ENCODE results near the gene P4HA2. TPM values are rescaled to one million over a fixed set of nuclear protein-coding genes. Genes with fewer than 3 reads are reported as not detected.

P4HA2 gene
- total RNA-seq, 1 donor from 2014 or later: 79.0 TPM

- no peak overlapping the region for H3K27ac ChIP-seq
- DNase-seq: no peak
- no peaks in the 10 kb centered on the region for H3K27me3 ChIP-seq
- no peak overlapping the region for H3K4me3 ChIP-seq
- no peak for ATAC-seq
- TF ChIP-seq CTCF (IDR thresholded peaks at IDR 0.05): no peak
- H3K9me3 ChIP-seq: no peaks in the 10 kb centered on the region
- intact Hi-C loops (cut with DNase I): no loop called here
- H3K4me1 ChIP-seq: no peaks in the 10 kb centered on the region
- peaks cover 73% of the 10 kb centered on the region for H3K36me3 ChIP-seq
These were observed 28.5 kb downstream of the P4HA2 start for GRCh38 chr5:132199116-132199680.

DNA sequence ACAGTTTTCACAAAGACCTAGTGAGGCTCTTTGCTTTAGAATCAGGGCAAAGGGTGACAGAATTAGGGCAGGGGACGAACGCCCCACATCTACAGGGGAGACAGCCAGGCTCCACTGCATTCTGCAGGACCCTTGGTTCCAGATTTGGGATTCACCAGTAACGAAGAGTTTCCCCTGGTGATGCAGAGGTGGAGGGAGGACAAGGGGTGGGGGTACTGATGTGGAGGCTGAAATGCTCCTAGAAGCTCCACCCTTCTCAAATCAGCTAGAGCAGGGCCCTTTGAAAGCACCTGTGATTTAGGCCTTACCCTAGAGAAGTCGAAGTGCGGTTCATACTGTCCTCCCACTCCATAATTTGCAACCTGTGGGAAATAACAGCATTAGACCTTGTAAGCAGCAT is 29.1 kb downstream of the P4HA2 start:
- Histone ChIP-seq H3K4me1 (no peaks in the 10 kb centered on the region), H3K9me3 (no peaks in the 10 kb centered on the region), H3K27me3 (no peaks in the 10 kb centered on the region), H3K27ac (no peak overlapping the region), H3K36me3 (peaks cover 71% of the 10 kb centered on the region), H3K4me3 (no peak overlapping the region)
- ATAC-seq (no peak), DNase-seq (no peak)
- intact Hi-C loops (cut with DNase I): no loop called here
- TF ChIP-seq CTCF (IDR thresholded peaks at IDR 0.05): no peak

DNA sequence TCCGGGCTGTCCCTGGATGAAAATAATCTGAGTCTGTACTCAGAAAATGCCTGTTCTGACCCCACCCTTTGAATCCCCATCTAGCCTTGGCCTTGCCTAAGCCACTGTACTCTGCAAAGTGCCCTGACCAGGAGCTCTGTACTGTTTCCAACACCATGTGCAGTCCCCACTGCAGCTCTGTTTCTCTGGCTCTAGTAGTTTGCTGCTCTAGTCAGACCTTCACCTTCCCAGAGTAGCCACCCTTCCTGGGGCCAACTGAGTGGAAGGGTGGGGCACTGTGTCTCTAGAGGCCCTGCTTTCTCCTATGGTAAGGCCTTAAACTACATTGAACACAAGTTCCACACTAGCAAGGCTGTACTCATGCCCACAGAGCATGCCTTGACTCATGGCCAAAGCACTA is 31.9 kb downstream of the P4HA2 start:
- intact Hi-C loops (cut with DNase I): no loop called here
- ATAC-seq (no peak), DNase-seq (no peak)
- Histone ChIP-seq H3K27ac (no peak overlapping the region), H3K4me3 (no peak overlapping the region), H3K9me3 (no peaks in the 10 kb centered on the region), H3K4me1 (no peaks in the 10 kb centered on the region), H3K27me3 (no peaks in the 10 kb centered on the region), H3K36me3 (peaks cover 73% of the 10 kb centered on the region)
- no peak for TF ChIP-seq CTCF (IDR thresholded peaks at IDR 0.05)

- no peaks in the 10 kb centered on the region for H3K4me1 ChIP-seq
- no peak for ATAC-seq
- peaks cover 49% of the 10 kb centered on the region for H3K36me3 ChIP-seq
- no peaks in the 10 kb centered on the region for H3K9me3 ChIP-seq
- TF ChIP-seq CTCF (IDR thresholded peaks at IDR 0.05): no peak
- intact Hi-C loops (cut with DNase I): no loop called here
- no peak for DNase-seq
- no peak overlapping the region for H3K4me3 ChIP-seq
- no peak overlapping the region for H3K27ac ChIP-seq
- no peaks in the 10 kb centered on the region for H3K27me3 ChIP-seq
These were observed 34.4 kb downstream of the P4HA2 start for GRCh38 chr5:132193165-132193694.

- peak; percentile 77 for TF ChIP-seq CTCF (IDR thresholded peaks at IDR 0.05)
- DNase-seq: no peak
- intact Hi-C loops (cut with DNase I): no loop called here
These were observed 37.4 kb downstream of the P4HA2 start for GRCh38 chr5:132190161-132190817.

More at GRCh38 chr5:132190161-132190817, 37.4 kb downstream of the P4HA2 start:
- Histone ChIP-seq H3K9me3 (no peaks in the 10 kb centered on the region), H3K4me1 (no peaks in the 10 kb centered on the region), H3K4me3 (no peak overlapping the region), H3K27ac (no peak overlapping the region), H3K36me3 (peaks cover 38% of the 10 kb centered on the region), H3K27me3 (no peaks in the 10 kb centered on the region)
- peak; percentile 95 for ATAC-seq

Measured in upper lobe of right lung (tissue), 1 donor.